Activated gamma-delta T cell treated with anti-CD3 and anti-CD28 coated beads, Interleukin-2, amount 50 U/mL, for 16 hours (primary cell): ENCODE measurements around the gene RASAL2.
A peak's percentile ranks its signal among the peaks of the same experiment; 100 is the strongest.

ENCODE experiments used
- DNase-seq: peaks from one replicate; pipeline ENCODE4 v3.0.0-alpha.2; 2020; ENCODE audit warnings: low read depth

Gene RASAL2

DNA sequence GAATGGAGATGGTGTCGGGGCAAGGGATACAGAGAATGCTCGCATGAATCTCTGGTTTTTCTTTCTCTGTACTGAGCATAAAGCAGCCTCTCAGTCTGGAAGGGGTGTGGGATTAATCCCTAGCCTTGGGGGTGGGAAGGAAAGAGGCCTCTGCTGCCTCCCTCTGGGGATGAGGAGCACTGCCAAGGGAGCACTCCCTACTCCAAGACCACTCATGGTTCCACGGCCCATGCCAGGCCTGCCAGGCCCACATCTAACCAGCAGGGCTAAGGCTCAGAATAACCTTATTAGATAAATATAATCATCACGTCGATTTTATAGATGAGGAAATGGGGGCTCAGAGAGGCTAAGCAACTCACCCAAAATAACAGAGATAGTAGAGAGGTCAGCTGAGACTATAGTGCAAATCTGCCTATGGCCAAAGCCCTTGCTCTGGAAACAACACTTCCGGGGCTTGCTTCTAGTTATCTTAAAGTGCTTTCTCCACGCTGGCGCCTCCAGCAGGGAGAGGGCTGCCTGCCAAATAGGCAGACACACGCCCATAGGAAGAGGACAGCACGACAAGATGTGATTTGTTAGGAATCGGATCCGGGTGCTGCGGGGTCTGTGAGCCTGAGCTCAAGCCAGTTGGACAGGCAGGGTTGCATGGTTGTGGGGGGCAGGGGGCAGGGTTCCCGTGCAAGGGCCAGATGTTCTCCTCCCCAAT lies 419.5 kb downstream of the RASAL2 start:
- DNase-seq: no peak

DNA sequence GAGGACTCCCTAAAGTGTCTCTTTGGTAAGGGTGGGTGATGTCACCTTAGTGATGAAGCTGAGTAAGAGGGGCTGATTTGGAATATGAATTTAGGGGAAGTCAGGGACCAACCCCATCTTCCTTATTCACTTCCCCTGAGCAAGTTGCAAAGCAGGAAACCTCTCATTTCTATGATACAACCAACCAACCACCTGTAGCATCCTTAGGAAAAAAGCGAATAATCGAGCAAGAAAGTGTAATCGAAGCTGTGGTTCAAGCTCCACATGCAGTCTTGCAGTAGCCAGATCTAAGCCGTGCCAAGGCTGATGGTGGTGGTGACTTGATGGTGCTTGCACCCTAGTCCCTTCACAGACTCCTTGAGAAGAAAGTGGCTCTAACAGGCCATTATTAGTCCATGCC lies 422.2 kb downstream of the RASAL2 start:
- no peak for DNase-seq

DNA sequence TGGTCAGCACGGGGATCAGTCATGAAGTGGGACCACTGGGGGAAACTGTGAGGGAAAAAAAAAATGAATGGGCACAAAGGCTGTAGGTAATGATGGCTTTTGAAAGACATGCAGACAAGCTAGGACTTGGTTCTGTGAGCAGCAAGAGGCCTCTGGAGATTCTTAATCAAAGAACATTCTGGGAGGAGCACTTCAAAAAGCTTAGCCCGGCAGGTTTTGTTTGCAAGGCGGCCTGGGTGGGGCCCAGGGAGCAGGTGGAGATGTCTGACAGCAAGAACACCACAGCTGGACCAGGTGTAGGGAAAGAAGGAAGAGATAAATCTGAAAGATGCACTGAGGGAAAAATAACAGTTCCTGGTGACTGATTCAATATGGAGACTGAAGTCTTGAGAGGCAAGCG lies 425.0 kb downstream of the RASAL2 start:
- DNase-seq: no peak

DNA sequence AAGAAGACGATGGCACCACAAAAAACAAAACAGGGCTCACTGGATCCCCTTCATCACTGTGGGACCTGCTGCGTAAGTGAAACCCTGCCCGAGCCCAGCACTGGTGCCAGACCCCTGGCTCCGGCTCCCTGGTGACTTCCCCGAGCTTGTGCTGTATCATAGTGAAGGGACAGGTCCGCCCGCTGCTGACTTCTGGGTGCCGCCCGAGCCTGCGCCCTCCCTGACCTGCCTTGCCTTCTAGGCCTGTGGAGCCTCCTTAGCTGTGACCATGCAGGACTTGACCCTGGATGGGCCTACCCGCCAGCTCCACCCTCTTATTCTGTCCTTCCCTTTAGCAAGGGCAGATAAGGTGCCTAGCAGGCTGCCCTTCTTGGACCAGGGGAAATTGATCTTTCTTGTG lies 426.9 kb downstream of the RASAL2 start:
- DNase-seq: no peak

DNA sequence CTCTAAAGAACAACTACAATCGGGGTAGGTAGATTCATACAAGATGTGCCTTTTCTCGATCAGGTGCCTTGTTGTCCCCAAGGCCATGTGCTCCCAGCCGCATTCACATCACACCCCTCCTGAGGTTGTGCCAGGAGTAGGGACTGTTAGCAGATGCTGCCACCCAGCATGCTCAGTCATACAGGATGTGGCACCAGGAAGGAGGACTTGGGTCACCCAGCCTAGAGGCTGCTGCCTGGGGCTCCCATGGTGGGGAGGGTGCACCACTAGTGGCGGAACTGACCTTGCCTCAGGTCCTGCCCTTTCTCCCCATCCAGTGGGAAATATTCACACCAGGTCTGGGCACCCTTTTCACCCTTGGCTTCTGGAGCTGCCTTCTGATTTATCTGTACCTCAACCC lies 427.3 kb downstream of the RASAL2 start:
- DNase-seq: no peak

DNA sequence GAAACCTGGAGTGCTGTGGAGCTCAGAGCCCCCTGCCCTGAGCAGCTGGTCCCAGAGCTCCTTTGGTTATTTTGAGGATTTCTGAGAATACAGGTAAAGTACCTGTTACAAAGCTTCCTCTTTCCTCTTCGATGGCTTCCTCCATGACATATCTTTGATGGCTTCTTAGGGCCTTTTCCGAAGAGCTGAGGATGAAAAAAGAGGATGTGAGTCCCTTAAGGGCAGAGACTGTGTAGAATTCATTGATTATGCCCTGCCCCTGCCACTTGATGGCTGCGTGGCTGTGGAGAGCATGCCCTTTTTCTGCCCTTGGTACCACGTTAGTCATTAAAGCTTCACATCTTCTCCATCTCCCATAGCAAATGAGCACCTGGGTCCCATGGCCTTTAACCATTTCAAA lies 433.2 kb downstream of the RASAL2 start:
- no peak for DNase-seq

DNA sequence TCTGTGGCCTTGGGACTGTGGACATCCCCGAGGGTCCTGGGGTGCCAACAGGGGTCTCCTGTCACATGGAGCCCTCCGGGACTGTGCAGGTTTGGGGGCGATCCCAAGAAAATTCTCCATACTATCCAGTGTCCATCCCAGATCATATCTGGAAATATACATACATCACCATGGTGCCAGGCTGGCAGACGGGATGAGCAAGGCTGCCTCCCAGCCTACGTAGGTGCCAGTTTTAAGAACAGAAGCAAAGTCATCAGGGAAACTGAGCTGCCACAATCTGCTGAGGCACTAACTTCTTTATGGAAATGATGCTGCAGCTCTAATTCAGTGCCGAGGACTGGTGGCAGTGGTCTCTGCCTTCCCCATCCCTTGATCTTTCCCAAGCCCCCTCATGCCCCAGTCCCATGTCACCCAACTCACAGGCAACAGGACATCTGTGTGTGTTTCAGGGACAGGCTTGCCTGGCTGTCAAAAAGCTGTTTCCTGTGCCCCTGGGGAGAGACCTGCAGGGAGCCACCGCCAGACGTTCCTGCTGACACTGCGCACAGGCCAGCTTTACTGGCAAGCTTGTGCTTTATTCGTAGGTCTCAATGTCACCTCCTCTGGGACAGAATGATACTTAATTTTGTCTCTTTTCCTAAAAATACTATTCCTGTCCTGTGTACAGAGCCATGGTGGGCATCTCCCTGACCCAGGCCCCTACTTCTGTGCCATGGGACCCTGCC lies 434.5 kb downstream of the RASAL2 start:
- DNase-seq: no peak

DNA sequence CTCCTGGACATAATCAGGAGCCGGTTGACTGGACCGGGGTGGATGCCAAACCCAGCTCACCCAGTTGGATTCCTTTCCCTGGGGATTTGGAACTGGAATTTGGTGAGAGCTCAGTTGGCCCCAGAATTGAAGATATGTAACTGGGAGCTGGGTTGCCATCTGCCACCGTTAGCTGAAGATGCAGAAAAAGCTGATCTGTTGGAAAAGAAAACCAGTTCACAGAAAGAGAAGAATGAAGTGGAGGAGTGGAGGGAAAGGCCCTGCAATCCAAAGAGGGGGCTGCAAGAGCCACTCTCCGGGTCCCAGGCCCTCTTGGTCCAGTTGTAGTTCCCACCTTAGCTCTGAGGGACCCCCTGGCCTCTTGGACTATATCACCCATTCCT lies 435.0 kb downstream of the RASAL2 start:
- DNase-seq: no peak

DNA sequence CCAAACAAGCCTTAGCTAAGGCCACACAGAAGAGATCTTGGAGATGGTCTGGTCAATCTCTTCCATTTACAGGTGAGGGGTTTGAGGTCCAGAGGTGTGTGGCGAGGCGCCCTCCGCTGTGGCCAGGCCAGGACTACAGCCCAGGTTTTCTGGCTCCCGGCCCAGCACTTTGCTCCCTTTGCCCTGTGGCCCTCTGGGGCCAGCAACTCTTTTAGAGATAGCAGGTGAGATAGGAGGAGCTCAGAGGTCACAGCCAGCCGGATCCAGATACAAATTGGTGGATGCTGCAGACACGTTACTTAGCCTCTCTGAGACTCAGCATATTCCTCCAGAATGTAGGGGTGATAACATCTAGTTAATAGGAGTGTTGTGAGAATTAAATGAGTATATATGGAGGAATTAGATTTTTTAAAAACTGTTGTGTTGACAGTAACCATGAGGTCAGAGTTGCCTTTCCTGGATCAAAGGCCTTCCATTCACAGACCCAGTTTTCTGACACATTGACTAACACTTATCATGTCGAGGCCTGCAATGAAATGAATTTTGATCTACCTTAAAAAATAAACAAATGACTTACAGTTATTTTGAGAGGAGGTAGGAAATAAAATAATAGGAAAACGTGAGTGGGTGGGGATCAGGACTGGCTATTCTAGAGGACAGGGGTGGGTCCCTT lies 435.6 kb downstream of the RASAL2 start:
- DNase-seq: no peak

DNA sequence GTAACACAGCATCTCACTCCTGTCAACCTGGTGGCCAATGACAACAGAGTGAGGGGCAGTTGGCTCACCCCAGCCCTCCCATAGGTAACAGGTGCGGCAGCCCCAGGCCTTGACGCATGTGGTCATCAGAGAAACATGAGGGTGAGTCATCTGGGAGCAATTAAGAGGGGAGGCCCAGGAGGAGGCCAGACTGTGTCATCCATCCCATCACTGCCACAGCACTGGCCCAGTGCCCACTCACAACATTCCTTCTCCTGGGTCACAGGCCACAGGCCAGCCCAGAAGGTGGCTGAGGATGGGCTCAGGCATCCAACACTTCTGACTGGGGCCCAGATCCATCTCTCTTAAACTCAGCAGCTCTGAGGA lies 436.1 kb downstream of the RASAL2 start:
- DNase-seq: no peak

DNA sequence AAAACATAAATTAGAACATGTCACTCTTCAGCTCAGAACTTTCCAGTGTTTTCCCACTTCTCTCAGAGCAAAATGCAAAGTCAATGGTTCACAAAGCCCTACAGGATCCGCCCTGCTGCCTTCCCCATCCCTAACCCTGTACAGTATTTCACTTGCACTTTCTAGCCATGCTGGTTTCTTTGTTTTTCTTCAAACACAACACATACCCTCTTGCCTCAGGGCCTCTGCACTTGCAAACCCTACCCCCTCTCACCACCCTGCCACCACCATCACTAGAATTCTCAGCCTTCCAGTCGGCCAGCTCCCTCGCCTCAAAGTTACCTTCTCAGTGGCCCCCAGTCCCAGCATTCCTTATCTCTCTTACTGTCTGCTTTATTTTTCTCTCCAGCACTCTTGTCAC lies 436.6 kb downstream of the RASAL2 start:
- DNase-seq: no peak

DNA sequence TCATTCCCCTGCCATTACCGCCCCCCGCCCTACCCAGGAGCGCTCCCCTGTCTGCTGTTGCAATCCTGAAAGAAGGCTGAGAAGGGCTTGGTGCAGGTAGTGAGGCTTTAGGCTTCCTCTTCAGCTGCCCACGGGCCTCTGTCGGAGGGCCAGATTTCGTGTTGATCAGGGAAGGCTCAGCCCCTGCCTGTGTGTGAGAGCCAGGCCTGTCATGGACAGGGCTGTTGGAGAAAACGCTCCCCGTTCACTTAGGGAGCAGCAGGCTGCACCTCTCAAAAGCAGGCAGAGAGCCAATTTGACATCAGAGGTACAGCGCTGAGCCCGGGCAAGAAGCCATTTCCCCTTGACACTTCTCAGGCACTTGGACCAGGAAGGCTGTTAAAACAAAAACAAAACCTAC lies 438.0 kb downstream of the RASAL2 start:
- DNase-seq: no peak

DNA sequence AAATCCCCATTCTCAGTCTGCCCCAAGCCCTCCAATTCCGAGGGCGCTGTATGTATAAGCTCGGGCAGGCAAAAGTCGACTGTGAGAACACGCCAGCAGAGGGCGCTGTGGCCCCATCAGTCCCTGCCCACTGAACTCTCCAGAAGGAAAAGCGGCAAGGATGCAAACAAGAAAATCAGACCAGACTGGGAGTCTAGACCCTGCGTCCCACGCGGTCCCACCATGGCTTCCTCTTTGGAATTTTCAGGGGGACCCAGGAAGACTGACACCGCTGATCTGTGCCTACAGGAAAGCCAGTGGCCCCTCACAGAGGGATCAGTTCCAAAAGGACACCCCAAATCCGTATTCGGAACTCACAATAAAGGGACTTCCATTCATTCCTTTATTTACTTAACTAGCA lies 438.5 kb downstream of the RASAL2 start:
- DNase-seq: peak; percentile 58

DNA sequence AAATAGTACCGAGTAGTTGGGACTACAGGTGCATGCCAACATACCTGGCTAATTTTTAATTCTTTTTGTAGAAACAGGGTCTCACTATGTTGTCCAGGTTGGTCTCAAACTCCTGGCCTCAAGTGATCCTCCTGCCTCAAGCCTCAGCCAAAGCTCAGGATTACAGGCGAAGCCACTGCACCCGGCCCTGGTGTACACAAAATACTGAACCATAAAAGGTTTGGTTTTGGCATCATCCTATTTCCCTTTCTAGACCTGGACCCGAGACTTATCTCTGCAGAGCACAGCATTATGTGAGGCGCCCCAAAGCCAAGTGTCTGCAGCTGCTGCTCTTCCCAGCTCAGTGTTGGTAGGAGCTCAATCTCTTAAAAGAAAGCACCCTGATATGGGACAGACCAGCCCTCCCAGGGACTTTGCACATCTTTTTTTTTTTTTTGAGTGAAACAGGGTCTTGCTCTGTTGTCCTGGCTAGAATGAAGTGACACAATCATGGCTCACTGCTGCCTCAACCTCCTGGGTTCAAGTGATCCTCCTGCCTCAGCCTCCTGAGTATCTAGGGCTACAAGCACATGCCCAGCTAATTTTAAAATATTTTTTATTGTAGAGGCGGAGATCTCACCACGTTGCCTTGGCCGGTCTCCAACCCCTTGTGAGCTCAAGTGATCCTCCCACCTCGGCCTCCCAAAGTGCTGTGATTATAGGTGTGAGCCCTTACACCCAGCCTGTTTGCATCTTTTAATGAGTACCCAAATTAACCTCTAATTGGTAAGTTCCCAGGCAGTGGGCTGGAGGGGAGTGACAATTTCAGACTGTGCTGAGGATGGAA lies 439.4 kb downstream of the RASAL2 start:
- DNase-seq: no peak
